WTC11 (cell line): Measurements from ENCODE around the gene CDH22.

Experiments
- ATF2 ChIP-seq: sonication (generic); formaldehyde crosslinking; IDR thresholded peaks from 2 replicates; pipeline ENCODE4 v1.8.1; 2022; ENCODE audit warnings: low read depth, missing genetic modification reagents, borderline replicate concordance
- ATF6 ChIP-seq: sonication (generic); formaldehyde crosslinking; IDR thresholded peaks from 2 replicates; pipeline ENCODE4 v1.8.1; 2023; ENCODE audit warnings: mild to moderate bottlenecking, missing genetic modification reagents
- CTCF ChIP-seq: fragments of 200-600 bp; IDR thresholded peaks from 2 replicates; pipeline ENCODE4 v1.8.0; 2022; ENCODE audit warnings: antibody characterized with exemption
- FOXJ3 ChIP-seq: sonication (generic); formaldehyde crosslinking; IDR thresholded peaks from 2 replicates; pipeline ENCODE4 v1.9.0; 2021; ENCODE audit warnings: missing genetic modification reagents, mild to moderate bottlenecking, borderline replicate concordance
- IRF2 ChIP-seq: sonication (generic); formaldehyde crosslinking; IDR thresholded peaks from 2 replicates; pipeline ENCODE4 v1.8.0; 2022; ENCODE audit warnings: low read depth, missing genetic modification reagents, borderline replicate concordance
- USF2 ChIP-seq: sonication (generic); formaldehyde crosslinking; IDR thresholded peaks from 2 replicates; pipeline ENCODE4 v1.8.1; 2023; ENCODE audit warnings: mild to moderate bottlenecking, missing genetic modification reagents, moderate library complexity

GRCh38 chr20:46304852-46305251 lies 3.4 kb downstream of the CDH22 start:
- no peak for TF ChIP-seq CTCF
- TF ChIP-seq FOXJ3 (CRISPR knock-in tag): no peak
- TF ChIP-seq USF2 (CRISPR knock-in tag): no peak
- no peak for TF ChIP-seq ATF6 (CRISPR knock-in tag)
- TF ChIP-seq IRF2 (CRISPR knock-in tag): no peak
- TF ChIP-seq ATF2 (CRISPR knock-in tag): no peak
